GM19452 (cell line): ENCODE measurements around the gene EGF.

Source experiments
- ATAC-seq: cut with Tn5 transposase; IDR thresholded peaks from one replicate; pipeline ENCODE4 v1.9.1; 2021; ENCODE audit not compliant: unreplicated experiment

EGF gene

GRCh38 chr4:109990261-109991257, 77.9 kb downstream of the EGF start:
- peak; percentile 80 for ATAC-seq

- no peak for ATAC-seq
These were observed 80.4 kb downstream of the EGF start for GRCh38 chr4:109993116-109993515.

GRCh38 chr4:109994415-109994827, 81.7 kb downstream of the EGF start:
- peak; percentile 69 for ATAC-seq

GRCh38 chr4:109996526-109996925, 83.8 kb downstream of the EGF start:
- ATAC-seq: no peak

GRCh38 chr4:109998867-109999584, 86.3 kb downstream of the EGF start:
- peak; percentile 38 for ATAC-seq

GRCh38 chr4:109999585-109999912, 86.9 kb downstream of the EGF start:
- no peak for ATAC-seq

GRCh38 chr4:110002326-110002725, 89.6 kb downstream of the EGF start:
- no peak for ATAC-seq

- no peak for ATAC-seq
These were observed 90.9 kb downstream of the EGF start for GRCh38 chr4:110003401-110004187.

GRCh38 chr4:110004556-110004955, 91.9 kb downstream of the EGF start:
- ATAC-seq: no peak

- ATAC-seq: peak; percentile 55
These were observed 92.9 kb downstream of the EGF start for GRCh38 chr4:110005461-110006056.

- no peak for ATAC-seq
These were observed 94.5 kb downstream of the EGF start for GRCh38 chr4:110007217-110007616.

GRCh38 chr4:110008540-110008939, 95.9 kb downstream of the EGF start:
- no peak for ATAC-seq

- no peak for ATAC-seq
These were observed 96.9 kb downstream of the EGF start for GRCh38 chr4:110009550-110009949.

- no peak for ATAC-seq
These were observed 98.1 kb downstream of the EGF start for GRCh38 chr4:110010797-110011196.

GRCh38 chr4:110012917-110013316, 100.2 kb downstream of the EGF start:
- no peak for ATAC-seq

- ATAC-seq: no peak
These were observed 101.5 kb downstream of the EGF start for GRCh38 chr4:110014233-110014632.

GRCh38 chr4:110019153-110019552, 106.5 kb downstream of the EGF start:
- ATAC-seq: no peak

GRCh38 chr4:110020139-110020538, 107.5 kb downstream of the EGF start:
- no peak for ATAC-seq

GRCh38 chr4:110020646-110021443, 108.2 kb downstream of the EGF start:
- no peak for ATAC-seq

- ATAC-seq: no peak
These were observed 109.8 kb downstream of the EGF start for GRCh38 chr4:110022457-110022856.
